NOMO-1 treated with DMSO at 0.1 percent for 48 hours (cell line): Measurements from ENCODE around the gene FOXL3.
"Not testable (repeated sequence)": the region's sequence is repeated elsewhere in the genome, so short reads cannot be mapped to it uniquely, and the experiment has no call there.

Experiments used
- DNase-seq: peaks from one replicate; lab custom pipeline; 2025; ENCODE audit not compliant: unreplicated experiment; lab: John Stamatoyannopoulos, UW

FOXL3 gene

GRCh38 chr7:286266-286665 lies 3.7 kb upstream of the FOXL3 start:
- no peak for DNase-seq

- no peak for DNase-seq
These were observed 1.3 kb upstream of the FOXL3 start for GRCh38 chr7:288671-289101.

GRCh38 chr7:289209-289755 lies 688 bp upstream of the FOXL3 start:
- no peak for DNase-seq

- DNase-seq = no peak
These were observed 793 bp downstream of the FOXL3 start for GRCh38 chr7:290554-291372.

- DNase-seq = no peak
These were observed 1.6 kb downstream of the FOXL3 start for GRCh38 chr7:291373-292092.

GRCh38 chr7:292226-292625 lies 2.3 kb downstream of the FOXL3 start:
- no peak for DNase-seq

GRCh38 chr7:292826-293225 lies 2.9 kb downstream of the FOXL3 start:
- no peak for DNase-seq

GRCh38 chr7:293681-294439 lies 3.9 kb downstream of the FOXL3 start:
- DNase-seq = no peak

- no peak for DNase-seq
These were observed 4.6 kb downstream of the FOXL3 start for GRCh38 chr7:294440-295154.

GRCh38 chr7:295155-296154 lies 5.5 kb downstream of the FOXL3 start:
- DNase-seq = no peak

GRCh38 chr7:296373-296945 lies 6.5 kb downstream of the FOXL3 start:
- DNase-seq = no peak

- not testable (repeated sequence) for DNase-seq
These were observed 7.2 kb downstream of the FOXL3 start for GRCh38 chr7:297141-297540.

- DNase-seq = no peak
These were observed 7.8 kb downstream of the FOXL3 start for GRCh38 chr7:297611-298374.

GRCh38 chr7:298375-298702 lies 8.4 kb downstream of the FOXL3 start:
- no peak for DNase-seq

- no peak for DNase-seq
These were observed 8.8 kb downstream of the FOXL3 start for GRCh38 chr7:298743-299142.

- DNase-seq = no peak
These were observed 9.2 kb downstream of the FOXL3 start for GRCh38 chr7:299169-299568.

- no peak for DNase-seq
These were observed 9.7 kb downstream of the FOXL3 start for GRCh38 chr7:299628-300027.

GRCh38 chr7:300048-300447 lies 10.1 kb downstream of the FOXL3 start:
- no peak for DNase-seq
